ENCODE measurements around the gene RNASE8. TPM values are rescaled to one million over a fixed set of nuclear protein-coding genes. Genes with fewer than 3 reads are reported as not detected.
"Not testable (repeated sequence)": the region's sequence is repeated elsewhere in the genome, so short reads cannot be mapped to it uniquely, and the experiment has no call there.

The RNASE8 gene
- total RNA-seq, 1 experiment from 2014 or later: not detected

DNA sequence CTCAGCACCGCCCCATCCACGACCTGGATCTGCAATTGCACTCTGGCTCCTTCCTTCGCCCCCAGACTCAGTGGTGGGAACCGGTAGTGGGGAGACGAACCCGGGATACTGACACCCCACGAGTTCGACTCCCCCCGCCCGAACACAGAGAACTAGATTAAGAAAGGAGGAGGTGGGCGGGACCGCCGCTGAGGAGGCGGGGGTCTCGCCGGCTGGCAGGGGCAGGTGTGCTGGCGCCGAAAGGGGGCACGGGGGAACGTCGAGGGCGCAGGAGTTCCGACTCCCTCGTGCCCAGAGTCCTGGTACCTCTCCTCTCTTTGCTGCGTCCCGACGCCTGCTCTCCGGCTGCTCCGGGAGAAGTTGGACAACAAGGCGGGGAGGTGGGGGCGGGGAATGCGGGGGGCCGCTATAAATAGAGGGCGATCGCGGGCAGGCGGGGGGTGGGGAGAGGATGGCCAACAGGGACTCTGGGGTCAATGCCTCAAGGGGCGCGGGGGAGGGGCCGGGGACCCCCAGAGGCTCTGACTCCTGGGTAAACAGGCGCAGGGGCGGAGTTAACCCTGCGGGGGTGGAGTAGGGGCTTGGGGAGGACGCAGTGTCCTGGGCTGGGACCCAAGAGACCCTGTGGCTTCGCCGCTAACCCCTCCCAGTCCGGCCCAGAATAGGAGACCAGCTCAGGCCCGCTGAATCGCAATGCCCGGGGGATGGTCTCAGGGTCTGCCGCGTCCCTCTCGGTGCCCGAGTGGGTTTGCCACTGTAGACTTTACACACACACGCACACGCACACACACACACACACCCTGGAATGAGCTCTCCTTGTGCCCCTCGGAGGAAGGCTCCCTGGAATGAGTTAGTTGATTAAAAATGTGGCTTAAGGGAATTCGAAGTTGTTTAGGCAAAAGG, 32.0 kb upstream of the RNASE8 start:
- DNase-seq: no peak
- H3K4me3 ChIP-seq: peak overlapping the region; percentile 53
- no peaks in the 10 kb centered on the region for H3K36me3 ChIP-seq
- no peaks in the 10 kb centered on the region for H3K9me3 ChIP-seq
- no peaks in the 10 kb centered on the region for H3K27me3 ChIP-seq

DNA sequence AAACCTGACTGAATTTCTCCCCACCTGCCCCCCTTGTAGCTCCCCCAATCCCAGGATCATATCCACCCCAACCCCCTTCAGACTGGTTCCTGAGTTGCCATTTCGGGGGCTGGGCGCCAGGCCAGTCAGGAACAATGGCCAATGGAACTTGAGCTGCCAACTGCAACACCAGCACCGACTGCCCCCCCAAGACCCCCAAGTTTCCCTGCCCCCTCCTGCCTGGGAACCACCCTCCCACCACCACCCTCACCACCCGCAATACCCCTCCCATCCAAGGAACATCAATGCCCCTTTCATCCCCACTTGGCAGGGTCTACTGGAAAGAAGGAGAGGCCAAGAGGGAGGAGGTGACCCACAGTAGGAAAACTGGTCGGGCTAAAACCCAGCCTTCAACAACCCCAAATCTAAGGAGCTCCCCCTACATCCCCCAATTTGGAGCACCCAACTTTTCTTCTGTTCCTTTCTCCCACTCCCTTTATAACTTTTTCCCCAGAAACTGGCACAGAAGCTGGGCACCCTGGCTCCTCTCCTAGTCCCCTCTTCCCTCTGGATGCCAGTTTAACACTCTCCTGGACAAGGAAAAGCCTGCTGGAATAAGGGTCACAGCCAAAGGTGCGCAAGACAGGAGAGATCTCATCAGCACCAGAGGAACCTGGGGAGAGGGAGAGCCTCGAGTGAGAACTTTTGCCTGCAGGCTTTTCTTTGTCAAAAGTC, 31.2 kb upstream of the RNASE8 start:
- no peaks in the 10 kb centered on the region for H3K27me3 ChIP-seq

DNA sequence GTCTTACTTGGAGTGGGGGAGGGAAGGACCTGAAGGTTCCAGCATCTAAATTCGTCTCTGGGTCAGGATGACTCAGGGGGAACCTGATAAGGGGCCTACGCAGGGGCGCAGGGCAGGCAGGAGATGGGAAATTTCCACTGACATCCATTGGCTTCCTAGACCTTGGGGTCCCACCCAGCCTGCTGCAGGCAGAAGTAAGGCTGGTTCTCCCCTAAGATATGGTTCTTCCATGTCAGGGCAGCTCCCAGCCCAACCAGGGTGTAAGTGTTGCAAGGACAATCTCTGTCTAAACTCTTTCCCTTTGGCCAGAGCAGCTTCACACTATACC, 30.7 kb upstream of the RNASE8 start:
- DNase-seq: no peak
- Histone ChIP-seq H3K9me3 (no peaks in the 10 kb centered on the region), H3K27me3 (no peaks in the 10 kb centered on the region), H3K4me3 (no peak overlapping the region), H3K36me3 (no peaks in the 10 kb centered on the region)

More for the DNA sequence above, 31.2 kb upstream of the RNASE8 start:
- H3K4me3 ChIP-seq: no peak overlapping the region
- H3K9me3 ChIP-seq: no peaks in the 10 kb centered on the region
- no peak for DNase-seq
- H3K36me3 ChIP-seq: no peaks in the 10 kb centered on the region

DNA sequence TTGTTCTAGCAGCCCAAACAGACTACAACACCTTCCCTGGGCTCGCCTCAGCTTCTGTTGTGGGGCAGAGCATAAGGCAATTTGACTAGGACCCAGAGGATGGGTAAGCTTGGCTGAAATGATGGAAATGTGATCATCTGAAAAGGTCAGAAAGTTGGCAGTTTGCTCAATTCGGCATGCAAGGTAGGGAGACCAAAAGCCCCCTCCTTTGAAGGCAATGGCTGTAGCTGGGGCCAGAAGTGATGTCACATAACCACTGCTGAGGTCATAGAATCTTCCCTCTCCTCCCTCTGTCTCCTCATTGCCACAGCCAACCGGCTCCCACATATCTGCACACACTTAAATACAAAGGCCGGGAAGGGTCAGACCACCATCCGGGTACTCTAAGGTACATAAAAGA, 27.7 kb upstream of the RNASE8 start, which contains the start of gene TPPP2:
Gene TPPP2 (plus strand): TSS at position 301 of the 400 bp plus-strand sequence. CDS start 365 bp downstream, outside the sequence.
- no peak within 1 kb of the TSS for H3K4me3 ChIP-seq
- no peaks in the 10 kb centered on the region for H3K36me3 ChIP-seq
- no peak for DNase-seq
- no peaks in the 10 kb centered on the region for H3K27me3 ChIP-seq
- H3K9me3 ChIP-seq: no peaks in the 10 kb centered on the region

DNA sequence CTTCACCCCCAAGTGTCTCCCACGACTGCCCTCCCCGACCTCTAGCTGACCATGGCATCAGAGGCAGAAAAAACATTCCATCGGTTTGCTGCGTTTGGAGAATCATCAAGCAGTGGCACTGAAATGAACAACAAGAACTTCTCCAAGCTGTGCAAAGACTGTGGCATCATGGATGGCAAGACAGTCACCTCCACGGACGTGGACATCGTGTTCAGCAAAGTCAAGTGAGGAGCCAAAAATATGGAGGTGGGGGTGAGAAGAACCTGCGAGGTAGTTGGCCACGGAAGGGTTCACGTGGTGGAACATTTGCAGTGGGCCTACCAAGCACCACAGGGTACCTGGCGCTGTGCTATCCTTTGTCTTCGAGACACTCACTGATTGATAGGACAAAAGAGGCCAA, 27.1 kb upstream of the RNASE8 start:
- DNase-seq: no peak
- Histone ChIP-seq H3K9me3 (no peaks in the 10 kb centered on the region), H3K4me3 (no peak overlapping the region), H3K36me3 (no peaks in the 10 kb centered on the region), H3K27me3 (no peaks in the 10 kb centered on the region)

DNA sequence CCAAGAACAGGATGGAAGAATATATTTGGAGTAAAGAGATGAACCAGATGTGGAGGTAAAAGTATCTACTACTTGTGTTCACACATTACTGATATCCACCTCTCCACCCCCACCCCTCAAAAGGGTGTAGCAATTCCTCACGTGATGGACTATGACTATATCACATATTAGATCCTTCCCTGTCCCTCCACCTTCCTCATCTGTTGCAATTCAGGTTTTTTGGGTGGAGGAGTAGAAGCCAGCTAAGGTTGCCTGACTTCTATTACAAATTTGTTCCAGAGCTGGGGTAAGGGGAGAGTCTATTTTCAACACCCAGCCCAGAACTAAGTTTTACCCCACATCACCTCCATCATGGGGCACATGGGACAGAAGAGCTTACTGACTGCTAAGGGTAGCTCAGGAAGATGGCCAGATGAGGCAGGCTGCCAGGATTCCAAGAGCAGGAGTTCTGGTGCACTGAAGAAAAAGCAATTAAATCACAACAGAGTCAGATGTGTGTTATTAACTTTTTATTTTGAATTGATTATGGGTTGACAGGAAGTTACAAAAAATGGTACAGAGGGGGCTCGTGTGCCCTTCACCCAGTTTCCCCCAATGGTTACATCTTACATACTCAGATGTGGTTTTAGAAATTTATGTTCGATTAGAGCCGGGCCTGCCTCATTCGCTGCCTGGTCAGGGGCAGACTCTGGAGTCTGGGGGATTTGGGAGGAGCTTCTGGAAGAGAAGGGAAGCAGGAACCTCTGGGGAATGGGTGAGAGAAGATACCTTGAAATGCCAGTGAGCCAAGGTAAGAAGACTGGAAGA, 25.1 kb upstream of the RNASE8 start:
- Histone ChIP-seq H3K27me3 (no peaks in the 10 kb centered on the region), H3K4me3 (no peak overlapping the region), H3K36me3 (no peaks in the 10 kb centered on the region), H3K9me3 (no peaks in the 10 kb centered on the region)
- no peak for DNase-seq

DNA sequence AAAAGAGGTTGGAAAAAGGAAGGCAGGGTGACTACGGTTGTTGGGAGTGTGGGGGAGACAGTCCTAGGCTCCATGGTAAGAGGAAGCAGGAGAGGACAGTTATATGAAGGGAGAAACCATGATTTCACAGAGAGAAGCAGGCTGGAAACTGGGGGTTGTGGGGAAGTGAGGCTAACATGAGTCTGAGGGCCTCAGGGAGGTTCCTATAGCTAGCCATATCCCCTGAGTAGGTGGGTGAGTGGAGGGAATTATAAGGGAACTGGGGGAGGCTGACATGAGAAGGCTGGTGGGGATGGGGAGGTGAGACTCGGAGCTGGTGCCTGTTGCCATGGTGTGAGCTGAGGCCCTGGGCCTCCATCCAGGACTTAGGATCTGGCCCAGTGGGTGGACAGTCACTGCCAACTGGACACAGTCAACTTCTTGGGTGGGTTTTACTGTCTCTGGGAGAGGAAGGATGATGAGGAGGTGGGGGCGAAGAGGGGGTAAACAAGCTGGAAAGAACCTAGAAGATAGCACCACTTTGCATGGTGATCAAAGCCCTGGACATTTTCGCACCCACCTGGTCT, 24.4 kb upstream of the RNASE8 start:
- Histone ChIP-seq H3K9me3 (no peaks in the 10 kb centered on the region), H3K27me3 (no peaks in the 10 kb centered on the region), H3K4me3 (no peak overlapping the region), H3K36me3 (no peaks in the 10 kb centered on the region)
- no peak for DNase-seq

DNA sequence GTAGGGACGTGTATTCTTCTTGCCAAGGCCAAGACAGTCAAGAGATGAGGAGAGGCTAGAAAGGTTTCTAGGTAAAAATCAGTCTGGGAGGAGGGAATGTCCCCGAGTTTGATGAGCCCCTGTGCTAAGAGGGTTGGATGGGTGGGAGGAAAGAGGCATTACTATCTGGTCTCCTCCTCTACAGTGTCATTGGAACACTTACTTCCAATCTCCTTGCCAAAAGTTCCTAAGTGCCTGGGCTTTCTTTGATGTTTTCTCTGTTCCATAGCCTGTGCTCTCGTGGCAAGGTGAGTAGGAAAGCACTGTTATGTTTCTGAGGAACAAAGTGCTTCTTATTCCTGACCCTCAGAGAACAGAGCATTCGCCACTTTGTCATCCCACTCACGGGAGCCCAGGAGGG, 22.9 kb upstream of the RNASE8 start, which contains the start of gene RNASE13:
Gene RNASE13 (minus strand): TSS at position 101 of the 400 bp plus-strand sequence. CDS start 519 bp downstream, outside the sequence.
- no peak for DNase-seq
- no peaks in the 10 kb centered on the region for H3K36me3 ChIP-seq
- no peaks in the 10 kb centered on the region for H3K9me3 ChIP-seq
- H3K4me3 ChIP-seq: no peak within 1 kb of the TSS
- H3K27me3 ChIP-seq: no peaks in the 10 kb centered on the region

DNA sequence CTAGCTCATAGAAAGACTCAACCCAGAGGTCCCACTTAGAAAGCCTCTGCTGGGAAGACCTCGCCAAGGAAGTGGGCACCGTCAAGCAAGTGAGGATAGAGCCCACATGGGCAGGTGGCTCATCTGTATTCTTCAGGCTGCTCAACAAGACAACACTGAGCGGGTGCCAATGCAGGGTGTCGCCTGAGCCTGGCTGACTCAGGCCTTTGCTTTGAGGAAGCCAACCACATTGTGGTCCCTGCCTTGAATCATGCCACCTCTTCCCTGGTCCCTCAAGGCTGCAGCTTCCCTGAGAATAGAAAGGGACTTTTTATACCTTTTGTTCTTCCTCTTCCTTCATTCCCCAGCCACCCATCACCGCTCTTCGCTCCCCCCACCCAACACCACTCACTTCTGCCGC, 20.9 kb upstream of the RNASE8 start:
- no peak for DNase-seq

DNA sequence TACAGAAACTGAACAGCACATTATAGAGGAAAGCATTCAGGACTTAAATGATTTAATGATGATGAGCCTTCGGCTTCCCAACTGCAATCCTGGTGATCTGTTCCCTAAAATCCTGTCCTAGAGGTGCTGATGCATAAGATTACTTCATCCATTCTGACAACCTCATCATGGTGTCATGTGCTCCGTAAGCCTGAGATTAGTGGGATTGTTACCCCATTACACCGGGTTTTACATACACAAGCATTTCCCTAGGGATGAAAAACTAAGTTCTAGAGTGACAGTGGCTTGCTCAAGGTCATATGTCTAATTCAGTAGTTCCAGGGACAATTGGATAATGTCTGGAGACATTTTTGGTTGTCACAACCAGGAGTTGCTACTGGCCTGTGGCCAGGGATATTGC, 20.5 kb upstream of the RNASE8 start:
- Histone ChIP-seq H3K9me3 (no peaks in the 10 kb centered on the region), H3K27me3 (no peaks in the 10 kb centered on the region), H3K36me3 (no peaks in the 10 kb centered on the region), H3K4me3 (no peak overlapping the region)
- no peak for DNase-seq

More for the DNA sequence above, 20.9 kb upstream of the RNASE8 start:
- H3K9me3 ChIP-seq: no peaks in the 10 kb centered on the region
- no peak overlapping the region for H3K4me3 ChIP-seq
- H3K36me3 ChIP-seq: no peaks in the 10 kb centered on the region
- no peaks in the 10 kb centered on the region for H3K27me3 ChIP-seq

DNA sequence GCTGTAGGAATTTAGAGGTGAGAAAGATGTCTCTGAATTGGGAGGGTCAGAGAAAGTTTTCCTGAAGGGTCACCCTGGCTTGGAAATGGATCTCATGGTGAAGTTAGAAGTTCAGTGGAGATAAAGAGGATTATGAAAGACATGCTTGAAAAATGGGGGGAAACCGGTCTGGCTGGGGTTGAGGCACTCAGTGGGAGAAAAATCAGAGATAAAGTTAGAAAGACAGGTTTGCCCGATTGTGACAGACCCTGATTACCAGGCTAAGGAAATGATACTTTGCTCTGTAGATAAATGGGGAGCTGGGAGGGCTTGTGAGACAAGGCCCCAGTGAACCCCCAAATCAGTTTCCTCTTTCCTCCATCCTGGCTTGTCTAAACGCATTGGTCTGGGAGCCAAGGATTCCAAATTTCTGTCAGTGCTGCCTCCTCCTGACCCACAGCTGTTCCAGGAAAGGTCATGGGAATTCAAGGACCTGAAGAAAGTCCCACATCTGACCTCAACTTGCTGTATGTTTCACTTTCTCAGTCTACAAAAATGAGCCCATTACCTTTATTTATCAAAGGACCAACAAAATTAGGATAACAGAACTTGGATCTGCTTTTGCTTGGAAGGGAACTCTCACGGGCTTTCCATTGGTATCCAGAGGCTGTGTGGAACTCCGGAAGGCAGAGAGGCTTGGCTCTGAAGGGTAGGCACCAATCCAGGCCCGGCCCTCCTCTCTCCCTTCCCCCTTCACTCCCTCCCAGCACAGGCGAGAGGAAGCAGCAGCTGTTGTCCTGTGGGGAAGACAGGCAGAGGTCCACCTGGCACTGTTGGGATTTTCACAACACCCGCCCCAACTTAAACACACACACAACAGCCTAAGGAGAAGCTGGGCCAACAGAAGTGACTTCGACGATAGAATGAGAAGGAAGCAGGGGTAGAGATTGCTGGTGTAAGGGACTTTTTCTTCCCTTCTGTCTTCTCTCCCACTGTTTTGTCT, 18.9 kb upstream of the RNASE8 start:
- DNase-seq: peak; percentile 64
- Histone ChIP-seq H3K9me3 (no peaks in the 10 kb centered on the region), H3K27me3 (no peaks in the 10 kb centered on the region), H3K36me3 (no peaks in the 10 kb centered on the region), H3K4me3 (no peak overlapping the region)

DNA sequence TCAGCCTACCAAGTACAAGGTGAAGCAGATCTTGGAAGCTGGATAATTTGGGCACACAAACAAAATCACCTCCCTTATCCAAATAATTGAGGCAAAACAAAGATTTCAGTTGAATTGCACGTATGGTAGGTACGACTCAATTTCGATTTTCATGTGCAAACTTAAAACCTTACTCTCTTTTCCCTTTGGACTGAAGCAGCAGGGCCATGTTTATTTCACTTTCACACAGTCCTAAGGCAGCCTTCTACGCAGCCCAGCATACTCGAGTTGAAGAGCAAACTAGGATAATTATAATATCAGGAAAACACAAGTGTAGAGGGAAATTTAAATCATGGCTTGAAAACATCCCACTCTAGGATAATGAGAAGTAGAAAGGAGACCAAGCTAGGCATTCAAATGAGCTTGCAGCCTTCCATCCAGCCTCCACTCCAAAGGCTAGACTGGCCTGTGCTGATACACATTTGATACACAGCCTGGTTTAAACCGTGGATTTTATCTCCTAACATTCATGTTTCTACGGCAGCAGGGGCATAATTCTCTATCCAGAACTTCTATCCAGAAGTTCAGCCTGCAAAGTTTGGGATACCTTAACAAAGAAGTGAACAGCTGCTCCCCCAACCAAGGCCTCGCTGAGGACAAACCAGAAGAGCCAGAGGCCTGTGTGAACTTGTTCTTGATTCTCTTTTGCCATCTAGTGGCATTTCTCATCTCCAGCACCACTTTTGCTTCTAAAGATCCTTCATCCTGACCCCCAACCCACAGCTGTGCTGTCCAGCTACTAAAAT, 17.8 kb upstream of the RNASE8 start:
- Histone ChIP-seq H3K9me3 (no peaks in the 10 kb centered on the region), H3K36me3 (no peaks in the 10 kb centered on the region), H3K27me3 (no peaks in the 10 kb centered on the region), H3K4me3 (no peak overlapping the region)
- no peak for DNase-seq

DNA sequence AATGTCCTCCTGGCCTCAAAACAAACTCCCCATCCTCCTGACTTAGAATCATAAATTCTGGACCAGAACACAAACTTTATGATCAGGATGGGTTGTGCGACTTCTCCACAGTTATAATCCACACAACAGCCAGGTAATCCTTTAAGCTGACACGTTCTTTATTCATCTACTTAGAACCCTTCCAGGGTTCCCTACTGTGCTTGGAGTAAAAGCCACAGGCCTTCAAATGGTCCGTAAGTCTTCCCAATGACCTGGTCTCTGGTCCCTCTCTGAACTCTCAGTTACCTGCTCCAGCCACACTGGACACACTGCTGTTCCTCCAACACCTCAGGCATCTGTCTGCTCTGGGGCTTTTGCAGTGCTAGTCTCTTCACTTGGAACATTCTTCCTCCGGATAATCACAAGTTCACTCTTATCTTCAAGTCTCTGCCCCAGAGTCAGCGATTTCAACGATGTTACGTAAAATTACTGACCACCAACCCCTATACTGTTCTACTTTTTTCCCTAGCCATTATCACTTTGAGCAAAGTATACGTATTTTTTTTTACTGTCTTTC, 17.2 kb upstream of the RNASE8 start:
- DNase-seq: no peak
- Histone ChIP-seq H3K36me3 (no peaks in the 10 kb centered on the region), H3K4me3 (no peak overlapping the region), H3K9me3 (no peaks in the 10 kb centered on the region), H3K27me3 (no peaks in the 10 kb centered on the region)

DNA sequence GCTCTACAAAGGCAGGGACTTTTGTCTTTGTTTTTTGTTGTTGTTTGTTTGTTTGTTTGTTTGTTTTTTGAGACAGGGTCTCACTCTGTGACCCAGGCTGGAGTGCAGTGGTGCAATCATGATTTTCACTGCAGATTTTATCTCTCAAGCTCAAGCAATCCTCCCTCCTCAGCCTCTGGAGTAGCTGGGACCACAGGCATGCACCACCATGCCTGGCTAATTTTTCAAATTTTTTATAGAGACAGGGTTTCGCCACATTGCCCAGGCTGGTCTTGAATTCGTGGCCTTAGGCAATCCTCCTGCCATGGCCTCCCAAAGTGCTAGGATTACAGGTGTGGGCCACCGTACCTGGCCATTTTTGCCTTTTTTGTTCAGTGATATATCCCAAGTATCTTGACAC, 16.7 kb upstream of the RNASE8 start:
- H3K9me3 ChIP-seq, H3K27me3 ChIP-seq, DNase-seq, H3K4me3 ChIP-seq, H3K36me3 ChIP-seq: not testable (repeated sequence)

All from MG63 (cell line).